ENCODE data around the gene OR2T11.
"Not testable (repeated sequence)": the region's sequence is repeated elsewhere in the genome, so short reads cannot be mapped to it uniquely, and the experiment has no call there.

The OR2T11 gene

GRCh38 chr1:248590055-248590454 lies 44.8 kb downstream of the OR2T11 start:
- Mint-ChIP-seq H3K4me1 (no peaks in the 10 kb centered on the region), H3K27ac (no peak overlapping the region), H3K9me3 (peaks cover 41% of the 10 kb centered on the region), H3K4me3 (no peak overlapping the region), H3K36me3 (ENCODE audit: low read depth) (no peaks in the 10 kb centered on the region), H3K27me3 (ENCODE audit: low read depth) (no peaks in the 10 kb centered on the region)
- TF ChIP-seq, protein P1, sequence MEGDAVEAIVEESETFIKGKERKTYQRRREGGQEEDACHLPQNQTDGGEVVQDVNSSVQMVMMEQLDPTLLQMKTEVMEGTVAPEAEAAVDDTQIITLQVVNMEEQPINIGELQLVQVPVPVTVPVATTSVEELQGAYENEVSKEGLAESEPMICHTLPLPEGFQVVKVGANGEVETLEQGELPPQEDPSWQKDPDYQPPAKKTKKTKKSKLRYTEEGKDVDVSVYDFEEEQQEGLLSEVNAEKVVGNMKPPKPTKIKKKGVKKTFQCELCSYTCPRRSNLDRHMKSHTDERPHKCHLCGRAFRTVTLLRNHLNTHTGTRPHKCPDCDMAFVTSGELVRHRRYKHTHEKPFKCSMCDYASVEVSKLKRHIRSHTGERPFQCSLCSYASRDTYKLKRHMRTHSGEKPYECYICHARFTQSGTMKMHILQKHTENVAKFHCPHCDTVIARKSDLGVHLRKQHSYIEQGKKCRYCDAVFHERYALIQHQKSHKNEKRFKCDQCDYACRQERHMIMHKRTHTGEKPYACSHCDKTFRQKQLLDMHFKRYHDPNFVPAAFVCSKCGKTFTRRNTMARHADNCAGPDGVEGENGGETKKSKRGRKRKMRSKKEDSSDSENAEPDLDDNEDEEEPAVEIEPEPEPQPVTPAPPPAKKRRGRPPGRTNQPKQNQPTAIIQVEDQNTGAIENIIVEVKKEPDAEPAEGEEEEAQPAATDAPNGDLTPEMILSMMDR (IDR thresholded peaks at IDR 0.05; ENCODE audit: unreplicated experiment in 3 of 3) = no peak

- H3K27me3 Mint-ChIP-seq (ENCODE audit: low read depth) = no peaks in the 10 kb centered on the region
- no peaks in the 10 kb centered on the region for H3K36me3 Mint-ChIP-seq (ENCODE audit: low read depth)
- TF ChIP-seq, protein P1 (IDR thresholded peaks at IDR 0.05; ENCODE audit: unreplicated experiment in 3 of 3) = no peak
- H3K27ac Mint-ChIP-seq = no peak overlapping the region
- H3K4me3 Mint-ChIP-seq = no peak overlapping the region
- H3K4me1 Mint-ChIP-seq = no peaks in the 10 kb centered on the region
- H3K9me3 Mint-ChIP-seq = peaks cover 41% of the 10 kb centered on the region
These were observed 45.6 kb downstream of the OR2T11 start for GRCh38 chr1:248589334-248589733.

- Mint-ChIP-seq H3K4me1 (no peaks in the 10 kb centered on the region), H3K4me3 (no peak overlapping the region), H3K27ac (no peak overlapping the region), H3K27me3 (ENCODE audit: low read depth) (no peaks in the 10 kb centered on the region), H3K9me3 (peaks cover 24% of the 10 kb centered on the region), H3K36me3 (ENCODE audit: low read depth) (no peaks in the 10 kb centered on the region)
- TF ChIP-seq, protein P1 (IDR thresholded peaks at IDR 0.05; ENCODE audit: unreplicated experiment in 3 of 3) = no peak
These were observed 49.6 kb downstream of the OR2T11 start for GRCh38 chr1:248585266-248585665.

GRCh38 chr1:248576260-248576980 lies 58.5 kb downstream of the OR2T11 start:
- Mint-ChIP-seq H3K4me1 (no peaks in the 10 kb centered on the region), H3K27me3 (ENCODE audit: low read depth) (no peaks in the 10 kb centered on the region), H3K27ac (no peak overlapping the region), H3K9me3 (peaks cover 28% of the 10 kb centered on the region), H3K4me3 (no peak overlapping the region), H3K36me3 (ENCODE audit: low read depth) (no peaks in the 10 kb centered on the region)
- TF ChIP-seq, protein P1 (IDR thresholded peaks at IDR 0.05; ENCODE audit: unreplicated experiment in 3 of 3) = no peak

DNA sequence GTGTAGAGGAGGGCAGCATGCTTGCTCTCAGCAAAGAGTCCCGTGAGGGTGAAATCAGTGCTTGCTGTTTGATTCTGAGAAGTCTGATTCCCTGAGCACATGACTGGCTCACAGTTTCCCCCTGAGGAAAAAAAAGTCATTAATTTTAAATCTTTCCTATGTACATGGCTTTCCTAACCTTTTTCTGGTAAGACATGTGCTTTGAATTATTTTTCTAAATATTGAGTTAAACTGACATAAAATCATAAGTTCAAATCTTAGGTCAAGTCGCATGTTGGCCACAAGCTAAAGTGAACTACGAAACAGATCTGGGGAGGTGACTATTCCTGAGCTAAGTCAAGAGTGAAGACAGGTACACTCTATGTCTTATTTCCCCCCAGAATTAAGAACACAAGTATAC lies 60.2 kb downstream of the OR2T11 start, which contains the start of gene OR2T34:
TSS of gene OR2T34 (minus strand) at position 101 of the 400 bp plus-strand sequence. CDS start at position 101, 0 bp downstream.
- peaks cover 19% of the 10 kb centered on the region for H3K9me3 Mint-ChIP-seq
- H3K4me3 Mint-ChIP-seq; H3K36me3 Mint-ChIP-seq (ENCODE audit: low read depth); H3K4me1 Mint-ChIP-seq; H3K27me3 Mint-ChIP-seq (ENCODE audit: low read depth); H3K27ac Mint-ChIP-seq: not testable (repeated sequence)

- peaks cover 15% of the 10 kb centered on the region for H3K9me3 Mint-ChIP-seq
- H3K4me3 Mint-ChIP-seq; H3K36me3 Mint-ChIP-seq (ENCODE audit: low read depth); H3K27ac Mint-ChIP-seq; H3K27me3 Mint-ChIP-seq (ENCODE audit: low read depth); H3K4me1 Mint-ChIP-seq: not testable (repeated sequence)
These were observed 61.0 kb downstream of the OR2T11 start for GRCh38 chr1:248573856-248574255.

Data from nephron (organoid).